NCI-H1694 treated with DMSO at 0.1 percent for 48 hours (cell line): ENCODE data around the gene INS.

Experiments
- DNase-seq: peaks from one replicate; lab custom pipeline; 2025; lab: John Stamatoyannopoulos, UW

Gene INS

DNA sequence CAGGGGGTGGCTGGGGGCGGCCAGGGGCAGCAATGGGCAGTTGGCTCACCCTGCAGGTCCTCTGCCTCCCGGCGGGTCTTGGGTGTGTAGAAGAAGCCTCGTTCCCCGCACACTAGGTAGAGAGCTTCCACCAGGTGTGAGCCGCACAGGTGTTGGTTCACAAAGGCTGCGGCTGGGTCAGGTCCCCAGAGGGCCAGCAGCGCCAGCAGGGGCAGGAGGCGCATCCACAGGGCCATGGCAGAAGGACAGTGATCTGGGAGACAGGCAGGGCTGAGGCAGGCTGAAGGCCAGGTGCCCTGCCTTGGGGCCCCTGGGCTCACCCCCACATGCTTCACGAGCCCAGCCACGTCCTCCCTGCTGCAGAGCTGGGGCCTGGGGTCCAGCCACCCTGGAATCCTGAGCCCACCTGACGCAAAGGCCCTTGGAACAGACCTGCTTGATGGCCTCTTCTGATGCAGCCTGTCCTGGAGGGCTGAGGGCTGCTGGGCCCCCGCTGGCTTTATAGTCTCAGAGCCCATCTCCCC, at the start of gene INS:
Gene INS, minus strand, starts transcription at position 474 of the 524 bp plus-strand sequence. Its CDS starts 238 bp downstream, at position 236.
- no peak for DNase-seq

GRCh38 chr11:2210366-2211112, 49.5 kb upstream of the INS start:
- no peak for DNase-seq

DNA sequence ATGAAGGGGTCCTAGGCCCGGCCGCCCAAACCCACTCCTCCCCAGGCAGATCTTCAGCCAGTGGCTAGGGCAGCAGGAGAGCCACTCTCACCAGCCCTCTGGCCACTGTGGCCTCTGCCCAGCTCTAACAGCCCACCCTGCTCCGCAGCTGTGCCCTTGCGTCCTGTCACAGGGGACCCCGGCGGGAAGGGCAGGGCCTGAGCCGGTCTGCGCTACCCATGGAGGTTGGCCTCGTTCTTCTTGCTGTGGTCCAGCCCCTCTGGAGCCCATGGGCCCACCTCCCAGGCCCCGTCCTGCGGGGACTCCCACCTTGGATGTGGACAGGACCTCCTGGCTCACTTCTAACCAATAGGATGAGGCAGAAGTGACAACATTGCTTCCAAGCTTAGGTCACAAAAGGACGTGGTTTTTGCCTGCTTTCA, 48.9 kb upstream of the INS start:
- DNase-seq, result no peak

- DNase-seq, result no peak
Observed at GRCh38 chr11:2209370-2209801, 48.4 kb upstream of the INS start.

- no peak for DNase-seq
Observed at GRCh38 chr11:2208691-2209369, 47.8 kb upstream of the INS start.

DNA sequence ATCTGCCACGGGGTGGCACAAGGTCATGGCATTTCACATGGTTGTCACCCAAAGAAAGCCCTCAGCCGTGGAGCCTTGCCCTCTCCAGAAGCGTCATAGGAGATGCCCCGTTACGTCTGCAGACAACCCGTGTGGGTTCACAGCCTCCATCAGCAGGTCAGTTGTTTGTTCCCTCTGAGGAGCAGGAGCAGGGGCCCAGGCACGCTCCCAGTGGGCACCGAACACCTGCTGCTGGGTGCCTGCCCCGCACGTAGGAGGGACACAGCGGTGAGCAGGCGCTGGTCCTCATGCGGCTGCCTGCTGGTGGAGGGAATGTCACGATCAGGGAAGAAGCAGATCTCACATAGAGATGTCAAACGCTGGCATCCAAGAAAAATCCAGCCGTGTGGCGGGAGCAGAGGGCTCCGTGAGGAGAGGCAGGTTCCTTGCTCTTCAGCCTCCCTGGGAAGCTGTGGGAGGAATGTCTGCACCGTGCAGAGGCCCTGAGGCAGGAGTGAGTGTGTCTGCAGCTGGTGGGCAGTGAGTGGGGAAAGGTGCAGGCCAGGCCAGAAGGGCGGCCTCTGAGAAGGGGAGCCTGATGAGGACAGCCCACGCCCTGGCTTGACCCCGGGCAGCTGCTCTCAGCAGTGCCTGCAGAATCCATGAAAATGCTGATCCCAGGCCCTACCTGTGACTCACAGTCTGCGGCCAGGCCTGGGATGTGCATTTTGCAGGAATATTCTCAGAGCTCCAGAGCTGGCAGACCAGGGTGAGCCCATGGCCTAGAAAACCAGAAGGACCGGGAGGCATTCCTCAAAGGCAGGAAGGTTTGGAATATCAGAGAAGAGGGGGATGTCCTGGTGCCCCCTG, 47.0 kb upstream of the INS start:
- no peak for DNase-seq

DNA sequence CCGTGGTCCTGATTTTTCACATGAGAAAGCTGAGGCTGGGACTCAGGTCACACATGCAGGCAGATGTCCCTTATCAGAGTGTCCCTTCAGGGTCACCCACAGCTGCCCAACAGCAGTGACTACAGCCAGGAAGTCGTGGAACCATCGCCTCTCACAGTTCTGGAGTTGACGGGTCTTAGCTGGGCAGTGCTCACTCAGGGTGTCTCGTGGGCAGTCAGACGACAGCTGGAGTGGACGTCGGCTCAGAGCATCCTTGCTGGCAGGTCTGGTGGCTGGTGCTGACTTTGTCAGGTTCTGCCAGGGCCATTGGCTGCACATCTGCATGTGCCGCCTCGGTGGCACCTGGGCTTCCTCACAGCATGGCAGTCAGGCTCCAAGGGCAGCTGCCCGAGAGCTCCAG, 46.2 kb upstream of the INS start:
- DNase-seq, result no peak

DNA sequence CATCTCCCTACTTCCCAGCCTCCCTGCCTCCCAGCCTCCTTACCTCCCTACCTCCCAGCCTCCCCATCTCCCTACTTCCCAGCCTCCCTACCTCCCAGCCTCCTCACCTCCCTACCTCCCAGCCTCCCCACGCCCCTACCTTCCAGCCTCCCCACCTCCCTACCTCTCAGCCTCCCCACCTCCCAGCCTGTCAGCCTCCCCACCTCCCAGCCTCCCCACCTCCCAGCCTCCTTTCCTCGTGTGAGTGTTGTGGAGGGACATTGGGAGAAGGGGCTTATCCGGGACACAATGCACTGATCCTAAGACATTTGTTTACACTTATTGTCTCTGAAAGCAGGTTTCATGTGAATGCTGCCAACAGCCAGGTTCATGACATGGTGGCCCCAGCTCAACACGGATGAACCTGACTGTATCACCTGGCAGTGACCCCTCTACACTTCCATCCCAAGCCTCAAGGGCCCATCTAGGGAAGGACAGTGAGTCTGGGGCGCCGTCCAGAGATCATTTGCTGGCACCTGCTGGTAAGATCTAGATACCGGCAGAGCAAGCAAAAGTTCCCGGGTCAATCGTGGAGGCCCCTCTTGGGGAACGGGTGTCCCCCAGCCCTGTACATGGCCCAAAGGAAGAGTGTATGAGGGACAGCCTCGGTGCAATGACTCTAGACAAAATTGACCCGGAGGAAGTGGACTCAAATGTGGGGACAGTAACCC, 45.1 kb upstream of the INS start:
- DNase-seq, result no peak

DNA sequence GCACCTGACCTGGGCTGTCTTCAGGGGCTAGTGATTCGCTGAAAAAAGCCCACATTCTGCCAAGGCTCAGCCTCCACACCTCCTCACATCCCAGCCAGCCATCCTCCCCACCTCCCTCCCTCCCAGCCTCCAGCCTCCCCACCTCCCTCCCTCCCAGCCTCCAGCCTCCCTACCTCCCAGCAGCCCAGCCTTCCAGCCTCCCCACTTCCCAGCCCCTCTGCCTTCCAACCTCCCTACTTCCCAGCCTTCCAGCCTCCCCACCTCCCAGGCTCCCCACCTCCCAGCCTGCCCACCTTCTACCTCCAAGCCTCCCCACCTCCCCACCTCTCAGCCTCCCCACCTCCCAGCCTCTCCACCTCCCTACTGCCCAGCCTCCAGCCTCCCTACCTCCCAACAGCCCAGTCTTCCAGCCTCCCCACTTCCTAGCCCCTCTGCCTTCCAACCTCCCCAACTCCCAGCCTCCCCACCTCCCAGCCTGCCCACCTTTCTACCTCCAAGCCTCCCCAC, 44.3 kb upstream of the INS start:
- no peak for DNase-seq

- no peak for DNase-seq
Observed at GRCh38 chr11:2204361-2205213, 43.6 kb upstream of the INS start.

- no peak for DNase-seq
Observed at GRCh38 chr11:2203440-2204259, 42.6 kb upstream of the INS start.

GRCh38 chr11:2202900-2203439, 42.0 kb upstream of the INS start:
- no peak for DNase-seq

GRCh38 chr11:2202071-2202899, 41.3 kb upstream of the INS start:
- no peak for DNase-seq

DNA sequence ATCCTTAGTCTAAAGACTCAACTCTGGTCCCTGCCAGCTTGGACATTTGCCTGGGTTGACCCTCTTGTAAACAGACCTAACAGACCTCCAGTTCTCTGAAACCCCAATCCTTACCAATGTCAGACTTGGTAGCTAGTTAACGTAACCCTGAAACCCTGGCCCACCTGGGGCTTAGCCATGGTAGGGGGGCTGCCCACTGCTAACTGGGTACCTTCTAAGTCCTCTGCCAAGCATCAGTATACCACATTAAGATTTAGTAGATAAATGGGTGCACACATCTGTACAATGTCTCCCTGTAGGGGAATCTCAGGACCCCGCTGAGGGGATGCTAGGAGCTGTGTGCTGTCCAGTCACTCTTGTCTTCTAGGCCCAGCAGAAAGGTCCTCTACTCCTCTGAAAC, 40.5 kb upstream of the INS start:
- no peak for DNase-seq

- DNase-seq, result no peak
Observed at GRCh38 chr11:2200957-2201519, 40.0 kb upstream of the INS start.

- DNase-seq, result no peak
Observed at GRCh38 chr11:2200536-2200935, 39.5 kb upstream of the INS start.

DNA sequence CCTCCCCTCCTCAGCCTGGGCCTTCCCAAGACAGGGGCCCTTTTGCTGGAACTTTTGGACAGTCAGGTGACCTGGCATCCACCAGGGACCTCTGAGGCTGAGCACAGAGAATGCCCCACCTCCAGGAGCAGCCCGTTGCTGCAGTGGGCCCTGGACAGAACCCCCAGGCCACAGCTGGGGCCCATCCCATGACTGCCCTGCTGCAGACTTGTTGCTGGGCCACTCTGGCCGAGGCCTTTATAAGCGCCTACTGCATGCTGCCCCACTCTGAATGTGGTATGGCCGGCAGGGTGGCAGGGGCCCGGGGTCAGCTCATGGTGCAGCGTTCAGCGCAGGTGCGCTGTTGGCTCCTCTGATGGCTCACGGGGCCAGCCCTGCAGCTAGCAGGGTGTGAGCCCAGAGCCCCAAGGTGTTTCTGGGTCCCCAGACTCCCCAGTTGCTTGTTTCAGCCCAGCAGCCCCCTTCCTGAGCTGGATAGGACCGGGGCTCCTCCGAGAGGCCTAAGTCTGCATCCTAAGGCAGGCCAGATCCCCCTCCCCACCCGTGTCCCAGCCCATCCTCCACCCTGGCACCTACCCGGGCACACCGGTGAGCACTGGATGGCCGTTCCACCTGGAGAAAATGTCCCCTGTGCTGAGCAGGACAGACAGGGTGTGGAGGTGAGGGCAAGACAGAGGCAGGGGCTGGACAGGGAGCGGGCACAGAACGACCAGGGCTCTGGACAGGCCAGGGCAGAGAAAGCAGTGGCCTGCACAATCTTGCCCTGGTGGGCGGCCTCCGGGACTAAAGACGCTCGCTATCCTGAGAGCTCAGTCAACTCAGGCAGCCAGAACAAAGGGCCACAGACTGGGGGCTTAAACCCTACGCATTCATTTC, 38.7 kb upstream of the INS start:
- DNase-seq, result no peak
